HEK293T (cell line): ENCODE results near the gene CBL.

Experiments used
- CTCF ChIA-PET: fragments of 350-600 bp; formaldehyde crosslinking; extraction: SDS; loops from one replicate; lab custom pipeline; 2021; ENCODE audit warnings: antibody characterized with exemption, inconsistent platforms; lab: Yijun Ruan, JAX
- POLR2A ChIA-PET: fragments of 350-600 bp; formaldehyde crosslinking; extraction: SDS; loops from one replicate; lab custom pipeline; 2020; ENCODE audit warnings: antibody characterized with exemption, inconsistent platforms; lab: Yijun Ruan, JAX
- DNase-seq: peaks from one replicate; pipeline ENCODE4 v3.0.0; 2012; ENCODE audit warnings: mixed read lengths; ENCODE audit errors: extremely low spot score
- ARNT ChIP-seq: fragments of 450-650 bp; IDR thresholded peaks from 2 replicates; pipeline ENCODE4 v1.6.1; 2017; ENCODE audit warnings: mild to moderate bottlenecking
- BHLHE40 ChIP-seq: fragments of 450-650 bp; IDR thresholded peaks from 2 replicates; pipeline ENCODE4 v1.6.1; 2016; ENCODE audit warnings: mild to moderate bottlenecking, moderate library complexity, borderline replicate concordance
- CTBP1 ChIP-seq: fragments of 450-650 bp; IDR thresholded peaks from 2 replicates; pipeline ENCODE4 v1.6.1; 2016; ENCODE audit warnings: borderline replicate concordance
- ELF4 ChIP-seq: fragments of 450-650 bp; IDR thresholded peaks from 2 replicates; pipeline ENCODE4 v1.6.1; 2017; ENCODE audit warnings: antibody characterized with exemption
- FOXA1 ChIP-seq: fragments of 450-650 bp; IDR thresholded peaks from 2 replicates; pipeline ENCODE4 v1.6.1; 2016; ENCODE audit warnings: mild to moderate bottlenecking
- FOXK2 ChIP-seq: fragments of 450-650 bp; IDR thresholded peaks from 2 replicates; pipeline ENCODE4 v1.6.1; 2016; ENCODE audit warnings: mild to moderate bottlenecking
- FOXM1 ChIP-seq: fragments of 450-650 bp; IDR thresholded peaks from 2 replicates; pipeline ENCODE4 v1.6.1; 2017; ENCODE audit warnings: mild to moderate bottlenecking, borderline replicate concordance
- HDGF ChIP-seq: fragments of 450-650 bp; IDR thresholded peaks from 2 replicates; pipeline ENCODE4 v1.6.1; 2017; ENCODE audit warnings: antibody characterized with exemption, borderline replicate concordance
- L3MBTL2 ChIP-seq: fragments of 450-650 bp; conservative IDR thresholded peaks from 2 replicates; pipeline ENCODE4 v1.6.1; 2016; ENCODE audit warnings: mild to moderate bottlenecking
- LEF1 ChIP-seq: fragments of 450-650 bp; IDR thresholded peaks from 2 replicates; pipeline ENCODE4 v1.6.1; 2017; ENCODE audit warnings: mild to moderate bottlenecking, borderline replicate concordance
- NFRKB ChIP-seq: fragments of 450-650 bp; IDR thresholded peaks from 2 replicates; pipeline ENCODE4 v1.6.1; 2016; ENCODE audit warnings: mild to moderate bottlenecking, moderate library complexity
- PKNOX1 ChIP-seq: fragments of 450-650 bp; IDR thresholded peaks from 2 replicates; pipeline ENCODE4 v1.6.1; 2016
- SP1 ChIP-seq: fragments of 450-650 bp; IDR thresholded peaks from 2 replicates; pipeline ENCODE4 v1.6.1; 2017
- SUZ12 ChIP-seq: fragments of 450-650 bp; IDR thresholded peaks from 2 replicates; pipeline ENCODE4 v1.6.1; 2016; ENCODE audit warnings: mild to moderate bottlenecking
- TARDBP ChIP-seq: fragments of 450-650 bp; IDR thresholded peaks from 2 replicates; pipeline ENCODE4 v1.6.1; 2016
- ZNF384 ChIP-seq: fragments of 450-650 bp; IDR thresholded peaks from 2 replicates; pipeline ENCODE4 v1.6.1; 2016

The CBL gene

GRCh38 chr11:119254239-119254638 is 48.1 kb downstream of the CBL start:
- CTCF ChIA-PET, result no interaction called here
- POLR2A ChIA-PET, result no interaction called here
- no peak for DNase-seq
- TF ChIP-seq L3MBTL2 (no peak), BHLHE40 (no peak), ARNT (no peak), ELF4 (no peak), TARDBP (no peak), LEF1 (no peak), SUZ12 (no peak), HDGF (no peak), CTBP1 (no peak), FOXA1 (no peak), SP1 (no peak), FOXM1 (no peak), NFRKB (no peak), PKNOX1 (no peak), FOXK2 (no peak), ZNF384 (no peak)

GRCh38 chr11:119258180-119258579 is 52.0 kb downstream of the CBL start:
- TF ChIP-seq LEF1, result no peak
- no peak for TF ChIP-seq HDGF
- no peak for TF ChIP-seq PKNOX1
- ChIA-PET POLR2A (no interaction called here), CTCF (no interaction called here)
- DNase-seq, result no peak

DNA sequence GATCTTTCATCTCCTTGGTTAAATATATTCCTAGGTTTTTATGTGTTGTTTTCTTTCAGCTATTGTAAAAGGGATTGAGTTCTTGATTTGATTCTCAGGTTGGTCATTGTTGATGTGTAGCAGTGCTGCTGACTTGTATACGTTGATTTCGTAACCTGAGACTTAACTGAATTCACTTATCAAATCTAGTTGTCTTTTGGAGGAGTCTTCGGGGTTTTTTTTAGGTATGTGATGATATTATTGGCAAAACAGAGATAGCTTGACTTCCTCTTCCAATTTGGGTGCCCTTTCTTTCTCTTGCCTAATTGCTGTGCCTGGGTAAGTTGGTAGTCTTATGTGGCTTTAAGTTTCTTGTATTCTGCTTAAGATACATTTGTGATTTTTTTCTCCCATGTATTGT is 52.8 kb downstream of the CBL start:
- ChIA-PET POLR2A (no interaction called here), CTCF (interaction anchor here (0.6 kb wide), 1 partner anchor 44 kb away, joined by 3 read pairs; no protein-coding TSS in a partner anchor)
- no peak for TF ChIP-seq FOXK2
- no peak for TF ChIP-seq BHLHE40
- no peak for TF ChIP-seq PKNOX1
- no peak for TF ChIP-seq SP1
- TF ChIP-seq HDGF, result no peak
- TF ChIP-seq NFRKB, result no peak
- TF ChIP-seq LEF1, result no peak
- TF ChIP-seq SUZ12, result no peak
- TF ChIP-seq TARDBP, result no peak
- no peak for DNase-seq

DNA sequence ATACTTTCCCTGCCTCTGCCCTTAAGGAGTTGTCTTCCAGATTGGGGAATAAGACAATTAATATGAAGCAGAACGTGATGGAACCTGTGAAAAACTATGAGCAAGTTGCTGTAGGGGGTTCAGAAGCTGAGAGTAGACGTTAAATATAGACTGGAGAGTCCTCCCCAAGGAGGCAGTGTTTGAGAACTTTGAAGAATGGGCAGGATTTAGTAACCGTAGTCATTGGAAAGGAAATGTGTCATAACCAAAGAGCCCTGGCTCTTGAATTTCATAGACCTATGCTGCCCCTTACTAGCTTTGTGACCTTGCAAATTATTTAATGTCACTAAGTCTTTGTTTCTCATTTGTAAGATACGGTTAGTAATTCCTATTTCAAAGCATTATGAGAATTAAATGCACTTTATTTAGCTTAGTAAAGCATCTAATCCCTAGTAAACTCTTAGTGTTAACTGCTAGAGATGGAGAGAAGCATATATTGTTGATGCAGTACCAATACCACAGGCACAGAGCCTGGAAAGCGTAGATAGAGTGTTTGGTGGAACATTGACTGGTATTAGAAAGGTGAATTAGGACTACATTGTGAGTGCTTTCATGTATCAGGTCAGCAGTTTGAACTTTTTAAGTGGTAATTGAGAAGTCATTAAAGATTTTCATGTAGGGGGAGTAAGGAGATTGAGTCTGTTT is 56.7 kb downstream of the CBL start:
- no peak for DNase-seq
- CTCF ChIA-PET, result interaction anchor here (0.7 to 1.2 kb wide), 2 partner anchors 11 to 112 kb away, joined by 3 to 8 read pairs; no protein-coding TSS in a partner anchor
- TF ChIP-seq PKNOX1 (no peak), BHLHE40 (no peak)
- POLR2A ChIA-PET, result no interaction called here

DNA sequence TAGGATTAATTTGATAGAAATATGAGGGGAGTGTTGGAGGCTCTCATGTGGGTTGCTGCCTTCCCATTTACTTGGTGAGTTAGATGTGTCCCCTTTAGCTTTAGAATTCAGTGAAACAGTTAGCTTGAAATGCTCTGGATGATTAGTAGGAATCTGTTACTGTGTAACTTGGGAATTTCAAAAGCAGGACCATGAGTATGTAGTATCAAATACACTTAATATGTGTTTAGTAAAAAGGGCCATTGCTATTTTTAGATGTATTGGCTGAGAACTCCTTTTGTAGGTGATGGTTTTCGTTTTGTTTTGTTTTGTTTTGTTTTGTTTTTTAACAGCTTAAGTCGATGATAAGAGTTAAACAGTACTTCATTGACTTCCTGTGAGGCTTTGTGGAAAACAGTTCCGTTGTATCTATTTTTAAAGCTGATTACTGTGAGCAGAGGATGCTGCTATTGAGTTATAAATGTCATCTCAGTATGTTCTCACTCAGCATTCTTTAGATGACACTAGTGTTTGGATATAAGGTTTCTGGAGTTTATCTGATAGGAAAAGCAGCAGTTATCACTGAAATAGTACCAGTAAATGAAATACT is 57.3 kb downstream of the CBL start:
- POLR2A ChIA-PET, result no interaction called here
- CTCF ChIA-PET, result interaction anchor here (0.7 to 1.2 kb wide), 2 partner anchors 11 to 111 kb away, joined by 3 to 8 read pairs; no protein-coding TSS in a partner anchor
- TF ChIP-seq LEF1 (no peak), FOXK2 (no peak), SUZ12 (no peak), L3MBTL2 (no peak), CTBP1 (no peak), TARDBP (no peak)
- no peak for DNase-seq

GRCh38 chr11:119266063-119266462 is 59.9 kb downstream of the CBL start:
- DNase-seq, result no peak
- POLR2A ChIA-PET, result no interaction called here
- CTCF ChIA-PET, result no interaction called here
- TF ChIP-seq LEF1 (no peak), FOXA1 (no peak), HDGF (no peak), PKNOX1 (no peak), FOXK2 (no peak), L3MBTL2 (no peak), BHLHE40 (no peak), CTBP1 (no peak), ZNF384 (no peak), FOXM1 (no peak), ARNT (no peak)
